ENCODE results near the gene CAPN15. TPM values are rescaled to one million over a fixed set of nuclear protein-coding genes. Genes with fewer than 3 reads are reported as not detected.
"Not testable (repeated sequence)": the region's sequence is repeated elsewhere in the genome, so short reads cannot be mapped to it uniquely, and the experiment has no call there.

The CAPN15 gene
- total RNA-seq, 1 experiment from 2014 or later = 87.5 TPM

- no peak overlapping the region for H3K4me3 ChIP-seq (ENCODE audit: insufficient read depth, low read depth, low read length)
- no peak for DNase-seq
- no peaks in the 10 kb centered on the region; the same call in 1 of the 2 replicates for H3K27me3 ChIP-seq (ENCODE audit: control insufficient read depth, insufficient read depth, low read length)
- H3K36me3 ChIP-seq (replicated peaks; ENCODE audit: control insufficient read depth, insufficient read depth, low read length) = peaks cover 1% of the 10 kb centered on the region
These were observed 68.6 kb downstream of the CAPN15 start for GRCh38 chr16:595942-596735.

GRCh38 chr16:596736-597060, 69.2 kb downstream of the CAPN15 start:
- Histone ChIP-seq H3K4me3 (ENCODE audit: insufficient read depth, low read depth, low read length) (no peak overlapping the region), H3K27me3 (ENCODE audit: control insufficient read depth, insufficient read depth, low read length) (no peaks in the 10 kb centered on the region), H3K36me3 (replicated peaks; ENCODE audit: control insufficient read depth, insufficient read depth, low read length) (peaks cover 1% of the 10 kb centered on the region)
- no peak for DNase-seq

DNA sequence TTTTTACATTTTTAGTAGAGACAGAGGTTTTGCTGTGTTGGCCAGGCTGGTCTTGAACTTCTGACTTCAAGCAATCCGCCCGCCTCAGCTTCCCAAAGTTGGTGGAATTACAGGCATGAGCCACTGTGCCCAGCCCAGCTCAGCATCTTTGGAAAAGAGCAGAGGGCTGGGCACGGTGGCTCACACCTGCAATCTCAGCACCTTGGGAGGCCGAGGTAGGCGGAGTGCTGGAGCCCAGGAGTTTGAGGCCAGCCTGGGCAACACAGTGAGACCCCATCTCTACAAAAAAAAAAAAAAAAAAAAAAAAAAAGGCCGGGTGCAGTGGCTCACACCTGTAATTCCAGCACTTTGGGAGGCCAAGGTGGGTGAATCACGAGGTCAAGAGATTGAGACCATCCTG, 70.1 kb downstream of the CAPN15 start:
- H3K27me3 ChIP-seq (ENCODE audit: control insufficient read depth, insufficient read depth, low read length); DNase-seq; H3K4me3 ChIP-seq (ENCODE audit: insufficient read depth, low read depth, low read length); H3K36me3 ChIP-seq (replicated peaks; ENCODE audit: control insufficient read depth, insufficient read depth, low read length): not testable (repeated sequence)

- no peak for DNase-seq
- 0 out of 2 replicates have a peak, but pooled peaks cover 1% of the 10 kb centered on the region for H3K36me3 ChIP-seq (replicated peaks; ENCODE audit: control insufficient read depth, insufficient read depth, low read length)
- no peak overlapping the region for H3K4me3 ChIP-seq (ENCODE audit: insufficient read depth, low read depth, low read length)
These were observed 71.6 kb downstream of the CAPN15 start for GRCh38 chr16:598823-599739.

DNA sequence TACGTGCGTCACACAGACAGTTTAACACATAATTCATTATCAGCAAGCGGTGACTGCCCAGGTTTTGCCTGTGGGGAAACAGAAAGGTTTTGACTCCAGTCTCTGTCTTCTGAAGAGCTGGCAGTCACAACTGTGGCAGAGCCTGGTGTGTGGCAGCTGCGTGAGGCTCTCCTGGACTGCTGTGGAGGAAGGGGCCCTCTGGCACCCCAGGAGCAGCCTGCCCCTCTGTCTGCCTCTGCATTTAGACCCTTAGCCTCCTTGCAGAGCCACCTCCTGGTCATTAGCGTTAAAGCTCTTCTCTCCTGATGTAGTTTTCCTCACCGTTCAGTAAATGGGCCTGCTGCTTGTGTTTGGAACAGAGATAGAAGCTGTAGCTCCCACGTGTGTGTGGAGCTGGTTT, 73.3 kb downstream of the CAPN15 start:
- no peak overlapping the region for H3K4me3 ChIP-seq (ENCODE audit: insufficient read depth, low read depth, low read length)
- 0 out of 2 replicates have a peak, but pooled peaks cover 1% of the 10 kb centered on the region for H3K36me3 ChIP-seq (replicated peaks; ENCODE audit: control insufficient read depth, insufficient read depth, low read length)
- DNase-seq = peak; percentile 91
- H3K27me3 ChIP-seq (ENCODE audit: control insufficient read depth, insufficient read depth, low read length) = no peaks in the 10 kb centered on the region

More at GRCh38 chr16:598823-599739, 71.6 kb downstream of the CAPN15 start:
- H3K27me3 ChIP-seq (ENCODE audit: control insufficient read depth, insufficient read depth, low read length) = no peaks in the 10 kb centered on the region

GRCh38 chr16:603933-604332, 76.4 kb downstream of the CAPN15 start:
- Histone ChIP-seq H3K4me3 (ENCODE audit: insufficient read depth, low read depth, low read length) (no peak overlapping the region), H3K36me3 (replicated peaks; ENCODE audit: control insufficient read depth, insufficient read depth, low read length) (0 out of 2 replicates have a peak, but pooled peaks cover 1% of the 10 kb centered on the region), H3K27me3 (ENCODE audit: control insufficient read depth, insufficient read depth, low read length) (no peaks in the 10 kb centered on the region)
- DNase-seq = no peak

Other genes with a start within 250 kb of the CAPN15 start
- 4.0 and 5.3 TPM in 2 replicates for gene ARHGDIG, start 247.1 kb upstream of the CAPN15 start, total RNA-seq (2014; rRNA removed; shearing (Covaris generic))
- gene PDIA2, start 244.5 kb upstream of the CAPN15 start, total RNA-seq (2014; rRNA removed; shearing (Covaris generic)) = 0.15 and 2.1 TPM in 2 replicates
- gene AXIN1, start 175.0 kb upstream of the CAPN15 start, total RNA-seq (2014; rRNA removed; shearing (Covaris generic)) = 52.4 and 57.8 TPM in 2 replicates
- 225 and 242 TPM in 2 replicates for gene MRPL28, start 157.2 kb upstream of the CAPN15 start, total RNA-seq (2014; rRNA removed; shearing (Covaris generic))
- gene PGAP6, start 145.7 kb upstream of the CAPN15 start, total RNA-seq (2014; rRNA removed; shearing (Covaris generic)) = 107 and 112 TPM in 2 replicates
- 400 and 507 TPM in 2 replicates for gene NME4, start 130.5 kb upstream of the CAPN15 start, total RNA-seq (2014; rRNA removed; shearing (Covaris generic))
- gene DECR2, start 125.8 kb upstream of the CAPN15 start, total RNA-seq (2014; rRNA removed; shearing (Covaris generic)) = 20.1 and 21.4 TPM in 2 replicates
- 25.2 and 27.9 TPM in 2 replicates for gene RAB11FIP3, start 102.1 kb upstream of the CAPN15 start, total RNA-seq (2014; rRNA removed; shearing (Covaris generic))
- gene PRR35, start 32.7 kb downstream of the CAPN15 start, total RNA-seq (2014; rRNA removed; shearing (Covaris generic)) = 0.28 and 0.85 TPM in 2 replicates
- gene NHLRC4, start 39.3 kb downstream of the CAPN15 start, total RNA-seq (2014; rRNA removed; shearing (Covaris generic)) = 1.1 TPM in 2 replicates
- gene PIGQ, start 42.3 kb downstream of the CAPN15 start, total RNA-seq (2014; rRNA removed; shearing (Covaris generic)) = 42.2 and 44.6 TPM in 2 replicates
- gene RAB40C, start 62.4 kb downstream of the CAPN15 start, total RNA-seq (2014; rRNA removed; shearing (Covaris generic)) = 26.3 and 26.4 TPM in 2 replicates
- 4.5 and 5.5 TPM in 2 replicates for gene WFIKKN1, start 103.3 kb downstream of the CAPN15 start, total RNA-seq (2014; rRNA removed; shearing (Covaris generic))
- gene METTL26, start 108.6 kb downstream of the CAPN15 start, total RNA-seq (2014; rRNA removed; shearing (Covaris generic)) = 129 and 135 TPM in 2 replicates
- gene MCRIP2, start 114.1 kb downstream of the CAPN15 start, total RNA-seq (2014; rRNA removed; shearing (Covaris generic)) = 71.5 and 83.1 TPM in 2 replicates
- 35.3 and 38.3 TPM in 2 replicates for gene WDR90, start 121.7 kb downstream of the CAPN15 start, total RNA-seq (2014; rRNA removed; shearing (Covaris generic))
- 164 and 174 TPM in 2 replicates for gene RHOT2, start 140.4 kb downstream of the CAPN15 start, total RNA-seq (2014; rRNA removed; shearing (Covaris generic))
- gene RHBDL1, start 148.0 kb downstream of the CAPN15 start, total RNA-seq (2014; rRNA removed; shearing (Covaris generic)) = 3.1 and 5.9 TPM in 2 replicates
- gene STUB1, start 152.7 kb downstream of the CAPN15 start, total RNA-seq (2014; rRNA removed; shearing (Covaris generic)) = 85.3 and 115 TPM in 2 replicates
- 63.8 and 88.2 TPM in 2 replicates for gene JMJD8, start 156.6 kb downstream of the CAPN15 start, total RNA-seq (2014; rRNA removed; shearing (Covaris generic))
- gene WDR24, start 162.7 kb downstream of the CAPN15 start, total RNA-seq (2014; rRNA removed; shearing (Covaris generic)) = 18.3 and 18.9 TPM in 2 replicates
- gene FBXL16, start 178.1 kb downstream of the CAPN15 start, total RNA-seq (2014; rRNA removed; shearing (Covaris generic)) = 2.8 and 7.1 TPM in 2 replicates
- 49.6 and 64.2 TPM in 2 replicates for gene METRN, start 187.4 kb downstream of the CAPN15 start, total RNA-seq (2014; rRNA removed; shearing (Covaris generic))
- 22.6 and 29.8 TPM in 2 replicates for gene ANTKMT, start 193.4 kb downstream of the CAPN15 start, total RNA-seq (2014; rRNA removed; shearing (Covaris generic))
- 11.3 and 21.0 TPM in 2 replicates for gene CCDC78, start 198.7 kb downstream of the CAPN15 start, total RNA-seq (2014; rRNA removed; shearing (Covaris generic))
- 26.6 and 33.1 TPM in 2 replicates for gene HAGHL, start 199.4 kb downstream of the CAPN15 start, total RNA-seq (2014; rRNA removed; shearing (Covaris generic))
- gene CIAO3, start 213.3 kb downstream of the CAPN15 start, total RNA-seq (2014; rRNA removed; shearing (Covaris generic)) = 42.6 and 46.1 TPM in 2 replicates
- 0.15 TPM in 1 of 2 replicates, not detected in the other for gene MSLN, start 233.0 kb downstream of the CAPN15 start, total RNA-seq (2014; rRNA removed; shearing (Covaris generic))

Measured in H7 (cell line).